Skin of body (tissue), 1 donor: ENCODE results near the gene DHRSX. TPM values are rescaled to one million over a fixed set of nuclear protein-coding genes. Genes with fewer than 3 reads are reported as not detected.

Experiments
- total RNA-seq: library from RNA; depleted of rRNA; stranded (reverse); fragments of >200 nt; gene quantifications from one replicate; pipeline ENCODE4 v1.2.3, GENCODE V29; 2014

DHRSX gene
- total RNA-seq, 1 donor from 2014 or later = 16.1 TPM

Other genes starting within 250 kb of the DHRSX start
- gene ZBED1, start within 50 bp of the DHRSX start, total RNA-seq = 25.1 TPM
- gene CD99, start 190.3 kb upstream of the DHRSX start, total RNA-seq = 97.7 TPM